GM18508 (cell line): ENCODE results near the gene ITGB3BP.
"Not testable (repeated sequence)": the region's sequence is repeated elsewhere in the genome, so short reads cannot be mapped to it uniquely, and the experiment has no call there.

Experiments
- ATAC-seq: cut with Tn5 transposase; IDR thresholded peaks from one replicate; pipeline ENCODE4 v1.9.1; 2021; ENCODE audit warnings: moderate number of reproducible peaks; ENCODE audit not compliant: insufficient read depth, unreplicated experiment

ITGB3BP gene

GRCh38 chr1:63512584-63512983 lies 10.4 kb downstream of the ITGB3BP start:
- ATAC-seq = no peak

DNA sequence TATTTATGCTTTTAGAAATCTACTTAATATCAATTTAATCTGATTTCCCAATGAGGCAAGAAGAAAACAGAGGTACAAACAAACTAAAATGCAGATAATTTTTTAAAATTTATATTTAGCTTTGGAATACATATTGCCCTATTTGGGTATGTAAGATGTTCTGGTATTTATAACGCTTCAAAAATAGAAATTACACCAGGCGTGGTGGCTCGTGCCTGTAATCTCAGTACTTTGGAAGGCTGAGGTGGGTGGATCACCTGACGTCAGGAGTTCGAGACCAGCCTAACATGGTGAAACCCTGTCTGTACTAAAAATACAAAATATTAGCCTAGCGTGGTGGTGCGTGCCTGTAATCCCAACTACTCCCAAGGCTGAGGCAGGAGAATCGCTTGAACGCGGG lies 13.3 kb downstream of the ITGB3BP start:
- ATAC-seq = no peak

DNA sequence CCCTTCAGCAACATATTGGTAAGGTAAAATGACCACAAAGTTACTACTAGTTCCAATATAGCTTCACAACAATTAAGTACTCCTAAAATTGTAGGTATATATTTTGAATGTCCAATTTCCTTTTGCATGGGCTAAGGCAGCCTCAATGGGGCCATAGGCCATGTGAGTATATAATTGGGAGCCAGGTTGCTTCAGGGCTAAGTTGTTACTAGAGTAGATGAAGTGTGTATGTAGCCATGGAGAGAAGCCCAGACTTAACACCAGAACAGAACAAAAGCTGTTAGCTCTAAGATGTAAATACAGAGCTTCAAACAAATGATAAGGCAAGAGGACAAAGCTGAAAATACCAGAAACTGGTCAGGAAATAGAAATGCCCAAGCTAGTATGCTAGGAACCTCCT lies 16.2 kb downstream of the ITGB3BP start:
- ATAC-seq = no peak

- ATAC-seq = no peak
Observed at GRCh38 chr1:63501256-63501655, 21.8 kb downstream of the ITGB3BP start.

GRCh38 chr1:63498106-63498505 lies 24.9 kb downstream of the ITGB3BP start:
- ATAC-seq = no peak

DNA sequence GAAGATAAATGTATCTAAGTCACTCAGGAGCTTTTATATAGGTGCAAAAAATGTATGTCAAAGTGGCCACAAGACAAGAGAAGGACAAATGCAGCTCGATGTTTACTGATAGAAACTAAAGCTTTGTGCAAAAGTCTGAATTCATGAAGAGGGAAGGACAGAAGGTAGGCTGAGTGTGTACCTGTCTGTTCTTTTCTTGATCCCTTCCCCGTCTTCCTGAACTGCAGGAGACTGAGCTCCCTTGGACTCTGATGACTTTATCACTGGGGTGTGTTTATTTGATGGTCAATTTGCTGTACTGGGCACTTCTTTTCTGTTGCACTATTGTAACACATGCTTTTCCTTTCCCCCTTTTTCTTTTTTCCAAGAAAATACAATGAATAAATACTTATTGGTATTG lies 25.4 kb downstream of the ITGB3BP start:
- ATAC-seq = no peak

DNA sequence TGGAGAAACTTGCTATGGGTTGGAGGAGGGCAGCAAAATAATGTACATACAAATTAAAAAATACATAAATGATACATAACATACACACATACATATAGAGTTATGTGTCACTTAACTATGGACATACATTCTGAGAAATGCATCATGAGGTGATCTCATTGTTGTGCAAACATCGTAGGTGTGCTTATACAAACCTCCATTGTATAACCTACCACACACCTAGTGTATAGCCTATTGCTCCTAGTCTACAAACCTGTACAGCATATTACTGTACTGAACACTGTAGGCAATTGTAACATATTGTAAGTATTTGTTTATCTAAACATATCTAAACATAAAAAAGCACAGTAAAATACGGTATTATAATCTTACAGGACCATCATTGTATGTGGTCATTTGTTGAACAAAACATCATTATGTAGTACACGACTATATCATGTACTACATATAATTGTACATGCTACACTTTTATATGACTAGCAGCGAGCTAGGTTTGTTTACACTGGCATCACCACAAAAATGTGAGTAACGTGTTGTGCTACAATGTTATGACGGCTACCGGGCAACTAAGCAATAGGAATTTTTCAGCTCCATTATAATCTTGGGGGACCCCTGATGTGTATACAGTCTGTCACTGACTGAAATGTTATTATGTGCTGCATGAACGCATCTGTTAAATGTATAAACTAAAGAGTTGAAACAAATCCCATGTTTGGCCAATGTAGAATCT lies 35.5 kb downstream of the ITGB3BP start:
- no peak for ATAC-seq

DNA sequence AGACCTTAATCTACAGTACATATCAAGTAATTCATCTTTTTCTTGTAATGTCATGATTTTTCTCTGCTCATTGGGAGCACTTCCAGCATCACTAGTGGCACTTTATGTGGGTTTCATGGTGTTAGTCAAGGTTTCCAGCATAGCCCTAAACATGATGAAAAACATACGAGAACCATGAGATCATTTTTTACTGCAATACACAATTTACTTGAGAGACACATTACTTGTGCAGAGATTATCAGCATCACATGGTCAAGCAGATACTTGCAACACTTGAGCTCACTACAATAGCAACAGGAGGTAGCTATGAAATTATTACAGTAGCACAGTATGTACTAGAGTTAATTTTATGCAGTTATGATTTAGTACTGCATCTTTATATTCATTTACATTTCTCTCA lies 36.4 kb downstream of the ITGB3BP start:
- ATAC-seq = no peak

- ATAC-seq = no peak
Observed at GRCh38 chr1:63480057-63480456, 43.0 kb downstream of the ITGB3BP start.

DNA sequence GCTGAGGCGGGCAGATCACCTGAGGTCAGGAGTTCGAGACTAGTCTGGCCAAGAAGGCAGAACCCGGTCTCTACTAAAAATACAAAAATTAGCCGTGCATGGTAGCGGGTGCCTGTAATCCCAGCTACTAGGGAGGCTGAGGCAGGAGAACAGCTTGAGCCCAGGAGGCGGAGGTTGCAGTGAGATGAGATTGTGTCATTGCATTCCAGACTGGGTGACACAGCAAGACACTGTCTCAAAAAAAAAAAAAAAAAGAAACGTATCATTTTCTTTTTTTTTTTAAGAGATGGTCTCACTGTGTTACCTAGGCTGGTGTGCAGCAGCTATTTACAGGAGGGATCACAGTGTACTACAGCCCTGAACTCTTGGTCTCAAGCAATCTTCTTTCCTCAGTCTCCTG lies 47.3 kb downstream of the ITGB3BP start:
- no peak for ATAC-seq

- not testable (repeated sequence) for ATAC-seq
Observed at GRCh38 chr1:63468683-63469082, 54.3 kb downstream of the ITGB3BP start.

- no peak for ATAC-seq
Observed at GRCh38 chr1:63466759-63467158, 56.3 kb downstream of the ITGB3BP start.

GRCh38 chr1:63466181-63466580 lies 56.8 kb downstream of the ITGB3BP start:
- no peak for ATAC-seq

DNA sequence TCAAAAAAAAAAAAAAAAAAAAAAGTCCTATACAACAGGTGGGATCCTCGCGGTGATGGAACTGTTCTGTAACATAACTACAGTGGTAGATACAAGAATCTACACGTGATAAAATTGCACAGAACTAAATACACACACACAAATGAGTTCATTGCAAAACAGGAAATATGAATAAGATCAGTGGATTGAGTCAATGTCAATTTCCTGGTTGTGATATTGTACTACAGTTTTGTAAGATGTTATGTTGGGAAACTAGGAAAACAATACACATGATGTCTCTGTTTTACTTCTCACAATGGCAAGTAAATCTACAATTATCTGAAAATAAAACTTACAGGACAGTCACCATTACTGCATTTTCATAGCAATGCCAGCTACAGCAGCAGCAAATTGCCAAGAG lies 59.8 kb downstream of the ITGB3BP start:
- no peak for ATAC-seq

DNA sequence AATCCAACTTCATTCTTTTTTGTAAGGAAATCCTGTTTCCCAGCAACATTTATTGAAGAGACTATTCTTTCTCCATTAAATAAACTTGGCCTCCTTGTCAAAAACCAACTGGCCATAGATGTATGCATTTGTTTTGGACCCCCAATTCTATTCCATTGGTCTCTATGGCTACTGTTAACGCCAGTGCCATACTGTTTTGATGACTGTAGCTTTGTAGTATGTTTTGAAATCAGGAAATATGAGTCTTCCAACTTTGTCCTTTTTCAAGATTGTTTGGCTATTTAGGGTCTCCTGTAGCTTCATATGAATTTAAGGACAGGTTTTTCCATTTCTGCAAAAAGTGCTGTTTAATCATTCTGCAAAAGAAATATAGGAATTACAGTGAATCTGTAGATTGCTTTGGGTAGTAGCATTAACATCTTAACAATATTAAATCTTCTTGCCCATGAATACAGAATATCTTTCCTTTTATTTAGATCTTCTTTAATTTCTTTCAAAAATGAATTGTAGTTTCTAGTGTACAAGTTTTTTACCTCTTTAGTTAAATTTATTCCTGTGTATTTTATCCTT lies 61.3 kb downstream of the ITGB3BP start:
- ATAC-seq = no peak

DNA sequence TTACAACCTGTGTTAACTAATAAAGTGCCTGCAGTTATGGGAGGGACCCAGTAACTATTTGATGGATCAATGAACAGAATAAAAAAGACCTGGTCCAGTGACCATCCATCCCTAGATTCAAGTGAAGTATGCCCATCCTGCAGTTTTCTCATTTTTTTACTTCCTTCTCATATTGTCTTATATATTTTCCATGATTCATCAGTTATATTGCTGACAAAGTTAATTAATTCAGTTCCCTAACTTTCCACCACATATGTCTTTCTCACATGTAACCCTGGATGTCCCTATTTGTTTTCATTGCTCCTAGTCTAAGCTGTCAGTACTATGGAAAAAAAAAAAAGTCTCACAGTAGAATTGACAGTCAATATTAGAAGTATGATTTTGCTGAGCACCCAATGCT lies 64.3 kb downstream of the ITGB3BP start:
- ATAC-seq = no peak

DNA sequence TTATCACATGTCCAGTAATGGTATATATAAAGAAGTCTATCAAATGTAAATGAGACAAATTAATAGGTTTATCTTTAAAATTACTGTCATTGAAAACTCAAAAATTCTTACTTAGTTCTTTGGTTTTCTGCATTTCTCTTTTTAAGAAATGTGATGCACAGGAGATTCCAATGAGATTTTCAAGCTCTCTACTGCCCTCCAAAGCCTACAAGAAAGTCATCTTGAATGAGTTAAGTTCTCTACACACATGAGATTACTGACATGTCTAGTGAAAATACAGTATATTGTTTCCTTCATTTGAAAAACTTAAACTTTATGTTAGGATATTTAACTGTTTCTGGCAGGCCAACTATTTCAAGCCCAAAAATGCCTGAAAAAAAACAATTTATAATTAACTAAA lies 68.8 kb downstream of the ITGB3BP start:
- no peak for ATAC-seq

GRCh38 chr1:63453232-63453631 lies 69.8 kb downstream of the ITGB3BP start:
- no peak for ATAC-seq

- no peak for ATAC-seq
Observed at GRCh38 chr1:63450416-63450815, 72.6 kb downstream of the ITGB3BP start.

GRCh38 chr1:63448731-63449246 lies 74.2 kb downstream of the ITGB3BP start:
- ATAC-seq = no peak

- no peak for ATAC-seq
Observed at GRCh38 chr1:63442141-63442475, 80.9 kb downstream of the ITGB3BP start.

DNA sequence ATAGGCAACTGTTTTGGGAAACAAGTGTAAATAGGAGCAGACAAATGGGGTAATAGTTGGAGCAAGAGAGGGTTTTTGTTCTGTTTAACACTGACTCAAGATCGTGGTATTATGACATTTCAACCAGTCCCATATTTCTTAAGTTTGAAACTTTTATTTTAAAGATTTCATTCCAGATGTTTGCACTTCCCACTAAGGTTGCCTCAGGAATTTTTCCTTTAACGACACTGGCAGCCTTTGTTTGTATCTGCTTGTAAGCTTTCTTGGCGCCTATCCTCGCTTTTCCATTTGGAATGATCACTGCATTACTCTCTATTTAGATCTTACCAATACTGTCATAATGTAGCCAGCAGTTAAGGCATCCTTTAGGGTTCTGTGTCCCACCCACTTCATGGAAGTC lies 87.9 kb downstream of the ITGB3BP start:
- ATAC-seq = no peak
